GM18499 (cell line): ENCODE data around the gene LRRC19.

Experiments
- ATAC-seq: cut with Tn5 transposase; IDR thresholded peaks from one replicate; pipeline ENCODE4 v1.9.1; 2021; ENCODE audit warnings: moderate number of reproducible peaks; ENCODE audit not compliant: insufficient read depth, unreplicated experiment

Gene LRRC19

DNA sequence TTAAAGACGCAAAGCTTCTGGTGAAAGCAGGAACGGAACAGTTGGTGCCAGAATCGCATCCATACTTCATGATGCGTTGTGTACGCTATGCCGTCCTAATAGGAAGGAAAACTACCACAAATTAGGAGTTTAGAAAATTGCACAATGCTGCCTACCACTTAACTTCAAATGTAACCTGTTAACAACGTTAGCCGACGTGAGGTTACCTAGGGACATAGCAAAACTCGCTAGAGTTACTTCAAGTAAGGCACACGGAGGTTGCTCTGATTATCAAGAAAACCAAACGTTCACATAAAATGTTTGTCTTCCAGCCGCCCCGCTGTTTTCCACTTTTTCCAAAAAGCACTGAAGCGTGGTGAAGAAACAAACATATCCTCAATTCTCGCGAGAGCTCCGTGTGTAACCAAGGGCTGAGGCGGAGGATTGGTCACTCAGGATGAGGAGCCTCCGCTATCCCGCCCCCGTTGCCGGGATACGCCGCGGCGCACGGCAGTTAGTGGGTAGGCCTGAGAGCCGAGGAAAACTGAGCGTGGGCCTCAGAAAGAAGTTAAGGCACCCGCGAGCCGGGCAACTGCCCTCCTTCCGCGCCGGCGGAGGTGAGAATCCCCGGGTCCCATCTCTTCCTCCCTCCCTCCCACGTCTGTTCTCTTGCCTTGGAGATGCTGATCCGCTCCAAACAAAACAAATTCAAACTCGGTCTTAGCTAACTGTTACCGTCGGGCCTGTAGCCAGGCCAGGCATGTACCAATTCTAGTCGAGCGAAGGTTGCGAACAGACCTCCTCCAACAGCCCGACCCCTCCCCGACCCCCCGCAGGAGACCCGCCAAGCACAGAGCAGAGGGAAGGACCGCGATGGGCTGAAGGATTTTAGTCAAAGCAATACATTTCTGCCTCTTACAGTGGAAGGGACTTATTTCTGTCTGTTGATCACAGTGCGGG is 49.3 kb downstream of the LRRC19 start, which contains the start of gene IFT74:
IFT74 (plus strand) TSS at position 492 of the 939 bp plus-strand sequence. CDS start 5,556 bp downstream, outside the sequence.
- ATAC-seq, result peak; percentile 93

- peak; percentile 29 for ATAC-seq
These were observed 50.1 kb downstream of the LRRC19 start for GRCh38 chr9:26955222-26955903.

DNA sequence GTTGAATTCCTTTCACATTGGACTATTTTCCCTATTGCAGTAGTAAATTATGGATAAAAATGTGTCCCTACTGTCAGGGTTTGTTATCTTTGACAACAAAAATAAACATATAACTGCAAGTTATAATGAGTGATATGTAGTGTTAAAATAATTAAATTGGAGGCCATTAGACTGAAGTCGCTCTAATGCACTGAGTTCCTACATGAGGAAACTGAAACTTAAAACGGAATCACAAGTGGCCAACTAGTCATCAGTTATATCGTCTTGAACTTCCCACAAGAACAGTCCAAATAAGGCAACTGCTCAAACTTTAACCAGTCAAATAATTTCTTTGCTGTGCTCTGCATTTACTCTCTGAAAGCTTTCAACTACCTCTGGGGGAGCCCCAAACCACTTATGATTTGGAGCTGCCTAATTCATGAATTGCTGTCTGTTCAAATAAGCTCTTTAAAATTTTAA is 51.4 kb downstream of the LRRC19 start:
- ATAC-seq, result no peak

GRCh38 chr9:26951794-26952193 is 53.7 kb downstream of the LRRC19 start:
- no peak for ATAC-seq

DNA sequence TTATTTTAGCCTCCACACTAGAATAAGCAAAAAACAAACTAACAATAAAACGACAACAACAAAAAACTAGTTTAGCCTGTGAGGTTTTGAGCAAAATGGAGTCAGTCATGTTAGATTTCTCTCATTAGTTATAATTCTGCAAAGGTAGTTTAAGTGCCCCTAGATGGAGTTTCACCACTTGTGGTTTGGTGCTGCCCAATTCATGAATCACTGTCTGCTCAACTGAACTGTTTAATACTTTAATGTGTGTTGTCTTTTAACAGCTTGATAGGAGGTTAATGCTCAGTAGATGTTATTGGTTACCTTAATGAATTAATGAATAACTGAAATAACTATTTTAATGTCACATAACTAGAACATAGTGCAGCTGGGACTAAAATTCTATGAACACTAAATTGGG is 55.0 kb downstream of the LRRC19 start:
- ATAC-seq, result no peak

- ATAC-seq, result no peak
These were observed 55.8 kb downstream of the LRRC19 start for GRCh38 chr9:26949637-26950069.

DNA sequence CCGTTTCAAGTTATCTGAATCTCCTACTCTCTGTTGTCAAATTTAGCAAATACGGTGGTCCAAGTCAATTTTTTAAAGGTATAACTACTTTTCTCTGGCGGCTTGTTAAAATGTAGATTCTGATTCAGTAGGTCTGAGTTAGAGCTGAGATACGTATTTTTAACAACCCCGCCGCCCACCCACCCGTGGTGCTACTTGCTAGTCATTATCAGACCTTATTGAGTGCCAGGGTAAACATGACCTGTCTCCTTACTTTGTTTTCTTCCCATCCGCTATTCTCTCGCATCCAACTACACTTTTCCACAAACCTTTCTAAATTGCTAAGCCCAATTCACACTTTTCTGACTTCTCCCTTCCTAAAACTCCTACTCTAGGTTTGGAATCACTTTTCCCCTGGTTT is 57.7 kb downstream of the LRRC19 start:
- ATAC-seq, result no peak

GRCh38 chr9:26946753-26947727 is 58.4 kb downstream of the LRRC19 start, which contains the start of gene PLAA:
Gene PLAA, minus strand, starts transcription at chr9:26947242. Its CDS starts 197 bp downstream, at chr9:26947045.
- peak; percentile 96 for ATAC-seq

- ATAC-seq, result no peak
These were observed 59.9 kb downstream of the LRRC19 start for GRCh38 chr9:26945591-26945990.
